A673 (cell line): Measurements from ENCODE around the gene DLGAP5.

ENCODE experiments used
- CTCF ChIP-seq: fragments of 300-800, 200-600 bp; sonication (generic); conservative IDR thresholded peaks from 2 replicates; pipeline ENCODE4 v1.5.1; 2017; ENCODE audit warnings: low read depth, mild to moderate bottlenecking, antibody characterized with exemption, low read length, moderate library complexity, mixed read lengths
- EZH2 ChIP-seq: fragments of 200-600 bp; sonication (generic); IDR thresholded peaks from 2 replicates; pipeline ENCODE4 v1.6.1; 2017; ENCODE audit warnings: borderline replicate concordance, low read depth, mild to moderate bottlenecking, mixed read lengths, antibody characterized with exemption, low read length; ENCODE audit not compliant: poor library complexity, severe bottlenecking

DNA sequence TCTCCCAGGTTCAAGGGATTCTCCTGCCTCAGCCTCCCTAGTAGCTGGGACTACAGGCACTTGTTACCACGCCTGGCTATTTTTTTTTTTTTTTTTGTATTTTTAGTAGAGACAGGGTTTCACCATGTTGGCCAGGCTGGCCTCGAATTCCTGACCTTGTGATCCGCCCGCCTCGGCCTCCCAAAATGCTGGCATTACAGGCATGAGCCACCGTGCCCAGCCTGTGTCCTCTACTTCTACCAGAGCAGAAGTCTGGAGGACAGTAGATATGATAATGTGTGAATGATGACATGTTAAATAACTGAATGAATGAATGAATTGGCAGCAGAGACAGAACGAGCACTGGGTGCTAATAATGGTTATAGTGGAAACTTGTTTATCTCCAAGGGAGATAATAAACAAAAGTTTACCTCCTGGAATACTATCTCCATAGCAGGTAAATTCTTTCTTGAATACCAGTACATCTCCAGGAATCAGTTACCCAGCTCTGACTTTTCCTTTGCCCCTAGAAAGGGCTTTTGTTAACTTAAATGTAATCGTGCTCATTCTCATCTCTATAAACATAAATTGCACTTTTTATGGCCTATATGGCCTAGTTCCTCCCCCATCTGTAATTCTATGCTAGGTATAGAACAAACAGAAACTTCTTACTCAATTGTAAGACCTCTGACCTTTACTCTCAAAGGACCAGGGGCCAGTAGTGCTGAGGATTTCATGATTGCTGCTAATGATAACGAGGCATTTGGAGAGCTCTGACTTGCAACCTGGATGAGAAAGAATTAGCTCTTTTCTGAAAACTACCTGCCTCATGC lies 69.6 kb downstream of the DLGAP5 start:
- no peak for TF ChIP-seq EZH2
- no peak for TF ChIP-seq CTCF
